Astrocyte (in vitro differentiated cells and primary cell): ENCODE measurements around the gene ZNF557. TPM values are rescaled to one million over a fixed set of nuclear protein-coding genes. Genes with fewer than 3 reads are reported as not detected.

Experiments used
- DNase-seq: peaks from one replicate; pipeline ENCODE4 v3.0.0-alpha.2; 2010; ENCODE audit warnings: low read depth
- FAIRE-seq: peaks from 2 replicates; lab custom pipeline; 2011; peaks lifted over from hg19 to GRCh38; lab: Jason Lieb, UNC
- H2AFZ ChIP-seq: 2 replicates; pipeline ENCODE4 v1.6.0; 2012; ENCODE audit warnings: low read depth, low read length, inconsistent platforms
- H3K27ac ChIP-seq: 2 replicates; pipeline ENCODE4 v1.5.1; 2011; ENCODE audit warnings: low read depth, low read length, inconsistent platforms
- H3K27me3 ChIP-seq: 2 replicates; pipeline ENCODE4 v1.6.0; 2011; ENCODE audit warnings: low read length, inconsistent platforms; ENCODE audit not compliant: insufficient read depth
- H3K36me3 ChIP-seq: 2 replicates; pipeline ENCODE4 v1.5.1; 2011; ENCODE audit warnings: low read length, inconsistent platforms; ENCODE audit not compliant: insufficient read depth
- H3K4me1 ChIP-seq: 2 replicates; pipeline ENCODE4 v1.5.1; 2011; ENCODE audit warnings: low read length, inconsistent platforms; ENCODE audit not compliant: insufficient read depth
- H3K4me2 ChIP-seq: 2 replicates; pipeline ENCODE4 v1.6.0; 2012; ENCODE audit warnings: low read length, inconsistent platforms
- H3K4me3 ChIP-seq: 2 replicates; pipeline ENCODE4 v1.5.1; 2011; ENCODE audit warnings: low read depth, mild to moderate bottlenecking, low read length, inconsistent platforms; ENCODE audit not compliant: insufficient read depth
- H3K79me2 ChIP-seq: 2 replicates; pipeline ENCODE4 v1.6.0; 2012; ENCODE audit warnings: mild to moderate bottlenecking, low read length, inconsistent platforms; ENCODE audit not compliant: insufficient read depth
- H3K9ac ChIP-seq: 2 replicates; pipeline ENCODE4 v1.6.0; 2012; ENCODE audit warnings: mild to moderate bottlenecking, low read length, inconsistent platforms
- H3K9me3 ChIP-seq: 2 replicates; pipeline ENCODE4 v1.5.1; 2012; ENCODE audit warnings: low read depth, mild to moderate bottlenecking, low read length, inconsistent platforms; ENCODE audit not compliant: insufficient read depth
- H4K20me1 ChIP-seq: 2 replicates; pipeline ENCODE4 v1.6.0; 2012; ENCODE audit warnings: low read length, inconsistent platforms; ENCODE audit not compliant: insufficient read depth
- H3K27ac Mint-ChIP-seq: one replicate; pipeline ENCODE4 v1.8.0; 2021; ENCODE audit warnings: mild to moderate bottlenecking, mixed read lengths; ENCODE audit not compliant: unreplicated experiment
- H3K27me3 Mint-ChIP-seq: one replicate; pipeline ENCODE4 v1.8.0; 2021; ENCODE audit warnings: low read depth, mixed read lengths; ENCODE audit not compliant: unreplicated experiment
- H3K36me3 Mint-ChIP-seq: one replicate; pipeline ENCODE4 v1.8.0; 2021; ENCODE audit warnings: low read depth, mixed read lengths; ENCODE audit not compliant: unreplicated experiment
- H3K4me1 Mint-ChIP-seq: one replicate; pipeline ENCODE4 v1.8.0; 2021; ENCODE audit warnings: low read depth, mixed read lengths; ENCODE audit not compliant: unreplicated experiment
- H3K4me3 Mint-ChIP-seq: one replicate; pipeline ENCODE4 v1.8.0; 2021; ENCODE audit warnings: mild to moderate bottlenecking, moderate library complexity, mixed read lengths; ENCODE audit not compliant: unreplicated experiment
- H3K9me3 Mint-ChIP-seq: one replicate; pipeline ENCODE4 v1.8.0; 2021; ENCODE audit warnings: mild to moderate bottlenecking, mixed read lengths; ENCODE audit not compliant: unreplicated experiment
- CTCF ChIP-seq: IDR thresholded peaks from 2 replicates; pipeline ENCODE4 v1.5.1; 2011; ENCODE audit warnings: low read depth, mild to moderate bottlenecking, inconsistent platforms, low read length, moderate library complexity; ENCODE audit not compliant: insufficient read depth
- EZH2 ChIP-seq: IDR thresholded peaks from 2 replicates; pipeline ENCODE4 v1.6.1; 2012; ENCODE audit warnings: mild to moderate bottlenecking, low read length, inconsistent platforms; ENCODE audit not compliant: insufficient read depth
- total RNA-seq: library from RNA; stranded (reverse); gene quantifications from 2 replicates; pipeline ENCODE4 v1.2.1, GENCODE V29; 2021

Gene ZNF557
- total RNA-seq, 1 donor from 2014 or later = 9.6 TPM

GRCh38 chr19:7083076-7083956, 13.8 kb downstream of the ZNF557 start:
- no peak overlapping the region for H3K27ac ChIP-seq
- H3K4me3 ChIP-seq = no peak overlapping the region
- H3K36me3 Mint-ChIP-seq = peaks cover 77% of the 10 kb centered on the region
- H3K27ac Mint-ChIP-seq = no peak overlapping the region
- peaks cover 71% of the 10 kb centered on the region for H3K9me3 ChIP-seq
- H3K9me3 Mint-ChIP-seq = peaks cover 89% of the 10 kb centered on the region
- FAIRE-seq (no peak), DNase-seq (peak; percentile 37)
- no peaks in the 10 kb centered on the region for H4K20me1 ChIP-seq
- H3K4me1 Mint-ChIP-seq = no peaks in the 10 kb centered on the region
- H3K79me2 ChIP-seq = no peaks in the 10 kb centered on the region
- no peak overlapping the region for H3K4me2 ChIP-seq
- no peak for TF ChIP-seq CTCF
- H3K9ac ChIP-seq = no peak overlapping the region
- no peak overlapping the region for H3K4me3 Mint-ChIP-seq
- peaks cover 63% of the 10 kb centered on the region for H3K36me3 ChIP-seq
- H3K4me1 ChIP-seq = no peaks in the 10 kb centered on the region
- no peaks in the 10 kb centered on the region for H3K27me3 ChIP-seq
- no peak overlapping the region for H2AFZ ChIP-seq
- H3K27me3 Mint-ChIP-seq = no peaks in the 10 kb centered on the region

- Histone ChIP-seq H3K4me2 (no peak overlapping the region), H3K27ac (no peak overlapping the region), H3K4me1 (no peaks in the 10 kb centered on the region), H3K4me3 (no peak overlapping the region), H4K20me1 (no peaks in the 10 kb centered on the region), H3K9ac (no peak overlapping the region), H3K9me3 (peaks cover 33% of the 10 kb centered on the region), H3K27me3 (no peaks in the 10 kb centered on the region), H3K36me3 (peaks cover 9% of the 10 kb centered on the region), H2AFZ (no peak overlapping the region), H3K79me2 (no peaks in the 10 kb centered on the region)
- Mint-ChIP-seq H3K9me3 (peaks cover 75% of the 10 kb centered on the region), H3K4me3 (no peak overlapping the region), H3K27ac (no peak overlapping the region), H3K4me1 (no peaks in the 10 kb centered on the region), H3K36me3 (peaks cover 62% of the 10 kb centered on the region), H3K27me3 (no peaks in the 10 kb centered on the region)
- DNase-seq = no peak
- no peak for FAIRE-seq
- TF ChIP-seq CTCF = no peak
- TF ChIP-seq EZH2 = no peak
Observed at GRCh38 chr19:7088999-7089398, 19.5 kb downstream of the ZNF557 start.

GRCh38 chr19:7098096-7098495, 28.6 kb downstream of the ZNF557 start:
- TF ChIP-seq EZH2 = no peak
- TF ChIP-seq CTCF = no peak
- Mint-ChIP-seq H3K36me3 (peaks cover 17% of the 10 kb centered on the region), H3K27ac (peak overlapping the region; percentile 70), H3K4me3 (peak overlapping the region; percentile 91), H3K4me1 (no peaks in the 10 kb centered on the region), H3K9me3 (peaks cover 29% of the 10 kb centered on the region), H3K27me3 (peaks cover 2% of the 10 kb centered on the region)
- H4K20me1 ChIP-seq = no peaks in the 10 kb centered on the region
- H3K4me3 ChIP-seq = peak overlapping the region; percentile 60
- FAIRE-seq (no peak), DNase-seq (no peak)
- peak overlapping the region; percentile 87 for H3K9ac ChIP-seq
- no peaks in the 10 kb centered on the region for H3K36me3 ChIP-seq
- peaks cover 6% of the 10 kb centered on the region for H3K9me3 ChIP-seq
- H3K27me3 ChIP-seq = no peaks in the 10 kb centered on the region
- no peak overlapping the region for H2AFZ ChIP-seq
- peak overlapping the region; percentile 83 for H3K4me2 ChIP-seq
- no peaks in the 10 kb centered on the region for H3K4me1 ChIP-seq
- no peaks in the 10 kb centered on the region for H3K79me2 ChIP-seq
- no peak overlapping the region for H3K27ac ChIP-seq
